Caco-2 (cell line): ENCODE results near the gene RBFA. TPM values are rescaled to one million over a fixed set of nuclear protein-coding genes. Genes with fewer than 3 reads are reported as not detected.

Source experiments
- BruUV-seq: library from RNA; stranded (reverse); fragments of 400-500 nt; replicated peaks from 2 replicates; lab custom pipeline; 2021; lab: Mats Ljungman, UMichigan
- CTCF ChIA-PET: fragments of 300-600 bp; sonication (Branson Sonifier 250); formaldehyde crosslinking; loops from one replicate; lab custom pipeline; 2022; ENCODE audit warnings: antibody characterized with exemption; lab: Charles Lee
- POLR2A ChIA-PET: fragments of 300-600 bp; sonication (Branson Sonifier 250); formaldehyde crosslinking; loops from one replicate; lab custom pipeline; 2022; ENCODE audit warnings: antibody characterized with exemption; lab: Charles Lee
- DNase-seq, 2 experiments: peaks; one replicate each; pipeline versions ENCODE4 v3.0.0 to v3.0.0-alpha.2; 2020 to 2022
- H3K27me3 ChIP-seq: replicated peaks from 2 replicates; pipeline ENCODE4 v1.6.0; 2011; ENCODE audit warnings: low read length; ENCODE audit not compliant: control insufficient read depth, insufficient read depth
- H3K36me3 ChIP-seq: 2 replicates; pipeline ENCODE4 v1.5.1; 2011; ENCODE audit warnings: low read length; ENCODE audit not compliant: control insufficient read depth, insufficient read depth
- H3K4me1 ChIP-seq: fragments of 250-450 bp; sonication (Bioruptor Pico); 2 replicates; pipeline ENCODE4 v1.5.1; 2020; ENCODE audit warnings: mild to moderate bottlenecking
- H3K4me3 ChIP-seq: 2 replicates; pipeline ENCODE4 v1.5.1; 2011; ENCODE audit warnings: low read depth, mild to moderate bottlenecking, control low read depth, low read length
- H3K9me3 ChIP-seq: fragments of 250-450 bp; sonication (Bioruptor Pico); 2 replicates; pipeline ENCODE4 v1.5.1; 2020; ENCODE audit warnings: mild to moderate bottlenecking, moderate library complexity
- H3K27ac Mint-ChIP-seq: one replicate; pipeline ENCODE4 v1.8.0; 2022; ENCODE audit warnings: mixed read lengths; ENCODE audit not compliant: unreplicated experiment
- H3K27me3 Mint-ChIP-seq: one replicate; pipeline ENCODE4 v1.8.0; 2022; ENCODE audit warnings: mixed read lengths; ENCODE audit not compliant: insufficient read depth, unreplicated experiment
- H3K36me3 Mint-ChIP-seq: one replicate; pipeline ENCODE4 v1.8.0; 2022; ENCODE audit warnings: mild to moderate bottlenecking, mixed read lengths; ENCODE audit not compliant: insufficient read depth, unreplicated experiment
- H3K4me1 Mint-ChIP-seq: one replicate; pipeline ENCODE4 v1.8.0; 2022; ENCODE audit warnings: low read depth, mixed read lengths; ENCODE audit not compliant: unreplicated experiment
- H3K4me3 Mint-ChIP-seq: one replicate; pipeline ENCODE4 v1.8.0; 2022; ENCODE audit warnings: mild to moderate bottlenecking, moderate library complexity, mixed read lengths; ENCODE audit not compliant: unreplicated experiment
- H3K9me3 Mint-ChIP-seq: one replicate; pipeline ENCODE4 v1.8.0; 2022; ENCODE audit warnings: mixed read lengths; ENCODE audit not compliant: unreplicated experiment
- intact Hi-C: fragments of 100-400 bp; cut with micrococcal nuclease; formaldehyde crosslinking; loops from one replicate; pipeline ENCODE4 v1.10.0; 2022; ENCODE audit not compliant: unreplicated experiment
- total RNA-seq: library from RNA; stranded (reverse); gene quantifications from 2 replicates; pipeline ENCODE4 v1.2.3, GENCODE V29; 2022
- TF ChIP-seq, protein P1 (sequence below), 2 experiments: fragments of 200-600 bp in 1 of 2; IDR thresholded peaks; 1 replicate in 1 of 2; 2 replicates in 1 of 2; pipeline versions ENCODE4 v1.5.1 to v1.8.0; 2011 to 2022; ENCODE audit warnings: antibody characterized with exemption in 1 of 2, control low read depth in 1 of 2, inconsistent platforms in 1 of 2, low read depth in 1 of 2, low read length in 1 of 2, mild to moderate bottlenecking in 1 of 2, moderate library complexity in 1 of 2; ENCODE audit not compliant: insufficient read depth in 1 of 2, severe bottlenecking in 1 of 2, unreplicated experiment in 1 of 2

Gene RBFA
- total RNA-seq, 1 experiment from 2014 or later, result 19.2 TPM

DNA sequence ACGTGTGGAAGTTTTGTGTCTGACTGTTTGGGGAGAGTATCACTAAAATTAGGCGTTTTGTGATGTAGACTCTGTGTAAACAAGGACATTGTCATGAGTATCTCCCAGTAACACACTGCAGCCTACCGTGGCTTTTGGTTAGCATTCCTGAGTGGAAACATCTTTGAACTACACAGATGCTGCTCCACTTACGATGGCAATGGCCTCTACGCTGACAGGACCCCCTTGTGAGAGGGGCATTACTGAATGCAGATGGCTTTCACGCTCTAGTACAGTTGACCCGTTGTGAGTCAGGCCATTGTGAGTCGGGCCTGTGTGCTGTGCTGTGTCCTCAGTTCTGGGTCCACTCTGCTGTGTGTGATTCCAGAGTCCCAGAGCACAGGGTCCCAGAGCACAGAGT lies 40.5 kb downstream of the RBFA start:
- BruUV-seq, result no TSS peak
- no peaks in the 10 kb centered on the region for H3K4me1 Mint-ChIP-seq
- no peak overlapping the region for H3K27ac Mint-ChIP-seq
- peaks cover 3% of the 10 kb centered on the region for H3K27me3 Mint-ChIP-seq
- H3K9me3 Mint-ChIP-seq, result no peaks in the 10 kb centered on the region
- no peaks in the 10 kb centered on the region for H3K9me3 ChIP-seq
- no peak overlapping the region for H3K4me3 Mint-ChIP-seq
- H3K36me3 Mint-ChIP-seq, result no peaks in the 10 kb centered on the region
- CTCF ChIA-PET, result no interaction called here
- H3K4me1 ChIP-seq, result no peaks in the 10 kb centered on the region
- H3K4me3 ChIP-seq, result no peak overlapping the region
- H3K27me3 ChIP-seq, result no peaks in the 10 kb centered on the region
- intact Hi-C loops, result no loop called here
- DNase-seq, result no peak
- POLR2A ChIA-PET, result no interaction called here
- TF ChIP-seq, protein P1, sequence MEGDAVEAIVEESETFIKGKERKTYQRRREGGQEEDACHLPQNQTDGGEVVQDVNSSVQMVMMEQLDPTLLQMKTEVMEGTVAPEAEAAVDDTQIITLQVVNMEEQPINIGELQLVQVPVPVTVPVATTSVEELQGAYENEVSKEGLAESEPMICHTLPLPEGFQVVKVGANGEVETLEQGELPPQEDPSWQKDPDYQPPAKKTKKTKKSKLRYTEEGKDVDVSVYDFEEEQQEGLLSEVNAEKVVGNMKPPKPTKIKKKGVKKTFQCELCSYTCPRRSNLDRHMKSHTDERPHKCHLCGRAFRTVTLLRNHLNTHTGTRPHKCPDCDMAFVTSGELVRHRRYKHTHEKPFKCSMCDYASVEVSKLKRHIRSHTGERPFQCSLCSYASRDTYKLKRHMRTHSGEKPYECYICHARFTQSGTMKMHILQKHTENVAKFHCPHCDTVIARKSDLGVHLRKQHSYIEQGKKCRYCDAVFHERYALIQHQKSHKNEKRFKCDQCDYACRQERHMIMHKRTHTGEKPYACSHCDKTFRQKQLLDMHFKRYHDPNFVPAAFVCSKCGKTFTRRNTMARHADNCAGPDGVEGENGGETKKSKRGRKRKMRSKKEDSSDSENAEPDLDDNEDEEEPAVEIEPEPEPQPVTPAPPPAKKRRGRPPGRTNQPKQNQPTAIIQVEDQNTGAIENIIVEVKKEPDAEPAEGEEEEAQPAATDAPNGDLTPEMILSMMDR (IDR thresholded peaks at IDR 0.05; ENCODE audit: insufficient read depth in 1 of 2, low read depth in 1 of 2, low read length in 1 of 2, severe bottlenecking in 1 of 2, unreplicated experiment in 1 of 2), result no peak
- H3K36me3 ChIP-seq, result no peaks in the 10 kb centered on the region

- Mint-ChIP-seq H3K36me3 (no peaks in the 10 kb centered on the region), H3K4me3 (no peak overlapping the region), H3K27me3 (peaks cover 7% of the 10 kb centered on the region), H3K27ac (no peak overlapping the region), H3K9me3 (no peaks in the 10 kb centered on the region), H3K4me1 (no peaks in the 10 kb centered on the region)
- no peak for DNase-seq
- TF ChIP-seq, protein P1 (IDR thresholded peaks at IDR 0.05; ENCODE audit: insufficient read depth in 1 of 2, low read depth in 1 of 2, low read length in 1 of 2, severe bottlenecking in 1 of 2, unreplicated experiment in 1 of 2), result no peak
- no peaks in the 10 kb centered on the region for H3K4me1 ChIP-seq
- no TSS peak for BruUV-seq
- H3K9me3 ChIP-seq, result no peaks in the 10 kb centered on the region
- intact Hi-C loops, result no loop called here
- no peaks in the 10 kb centered on the region for H3K27me3 ChIP-seq
- POLR2A ChIA-PET, result no interaction called here
- H3K36me3 ChIP-seq, result no peaks in the 10 kb centered on the region
- H3K4me3 ChIP-seq, result no peak overlapping the region
- CTCF ChIA-PET, result no interaction called here
Observed at GRCh38 chr18:80075940-80076339, 41.7 kb downstream of the RBFA start.

DNA sequence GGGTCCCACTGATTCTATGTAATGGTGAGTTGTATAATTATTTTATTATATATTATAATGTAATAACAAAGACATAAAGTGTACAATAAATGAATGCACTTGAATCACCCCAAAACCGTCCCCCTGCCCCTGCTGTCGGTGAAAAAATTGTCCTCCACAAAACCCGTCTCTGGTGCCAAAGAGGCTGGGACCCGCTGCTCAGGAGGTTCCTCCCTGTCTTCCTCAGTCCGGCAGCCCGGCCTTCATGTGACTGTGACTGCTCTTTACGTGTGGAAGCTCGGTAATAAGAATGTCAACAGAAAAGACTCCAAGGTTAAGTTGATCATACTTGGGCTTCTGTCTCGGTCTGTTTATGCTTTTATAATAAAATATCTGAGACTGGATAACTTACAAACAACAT lies 42.1 kb downstream of the RBFA start:
- BruUV-seq, result no TSS peak
- intact Hi-C loops, result no loop called here
- H3K27me3 ChIP-seq, result no peaks in the 10 kb centered on the region
- TF ChIP-seq, protein P1 (IDR thresholded peaks at IDR 0.05; ENCODE audit: insufficient read depth in 1 of 2, low read depth in 1 of 2, low read length in 1 of 2, severe bottlenecking in 1 of 2, unreplicated experiment in 1 of 2), result no peak
- H3K36me3 Mint-ChIP-seq, result no peaks in the 10 kb centered on the region
- no peaks in the 10 kb centered on the region for H3K4me1 ChIP-seq
- H3K36me3 ChIP-seq, result no peaks in the 10 kb centered on the region
- ChIA-PET POLR2A (no interaction called here), CTCF (no interaction called here)
- no peak overlapping the region for H3K27ac Mint-ChIP-seq
- H3K9me3 ChIP-seq, result no peaks in the 10 kb centered on the region
- H3K9me3 Mint-ChIP-seq, result no peaks in the 10 kb centered on the region
- H3K27me3 Mint-ChIP-seq, result peaks cover 7% of the 10 kb centered on the region
- H3K4me3 Mint-ChIP-seq, result no peak overlapping the region
- no peak for DNase-seq
- H3K4me3 ChIP-seq, result no peak overlapping the region
- no peaks in the 10 kb centered on the region for H3K4me1 Mint-ChIP-seq
